OCI-M2 (cell line): Measurements from ENCODE around the gene C2CD5.
"Not testable (repeated sequence)": the region's sequence is repeated elsewhere in the genome, so short reads cannot be mapped to it uniquely, and the experiment has no call there.

ENCODE experiments used
- DNase-seq: peaks from one replicate; lab custom pipeline; 2025; ENCODE audit not compliant: unreplicated experiment; lab: John Stamatoyannopoulos, UW

C2CD5 gene

DNA sequence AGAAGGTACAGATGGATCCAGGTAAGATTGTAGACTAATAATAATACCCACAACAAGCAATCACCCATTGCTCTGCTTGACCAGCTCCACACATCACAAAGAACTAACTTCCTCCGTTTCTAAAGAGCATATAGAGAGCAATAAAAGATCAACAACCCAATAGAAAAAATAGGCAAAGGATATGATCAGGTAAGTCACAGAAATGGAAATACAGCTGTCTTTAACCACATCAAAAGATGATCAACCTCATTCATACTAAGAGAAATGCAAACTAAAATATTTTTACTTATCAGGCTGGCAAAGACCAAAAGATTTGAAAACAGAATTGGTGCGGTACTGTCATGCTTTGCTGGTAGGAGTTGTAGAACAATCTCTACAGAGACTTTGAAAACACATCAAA lies 8.9 kb downstream of the C2CD5 start:
- no peak for DNase-seq

DNA sequence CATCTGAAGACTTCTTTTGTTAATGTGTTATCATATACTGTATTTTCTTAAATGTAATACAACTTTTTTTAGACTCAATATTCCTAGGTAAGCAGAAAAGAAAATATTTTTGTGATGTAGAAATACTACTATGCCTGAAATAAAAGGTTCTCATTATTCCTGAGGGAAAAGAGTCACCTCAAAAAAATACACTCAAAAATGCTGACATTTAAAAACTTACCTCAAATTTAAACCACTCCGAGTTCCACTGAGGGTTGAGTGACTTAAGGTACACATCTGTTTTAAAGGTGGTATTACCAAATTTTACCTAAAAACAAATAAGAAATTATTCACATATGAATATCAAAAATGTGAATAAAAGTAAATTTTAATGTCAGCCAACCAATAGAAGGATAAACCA lies 9.3 kb downstream of the C2CD5 start:
- no peak for DNase-seq

DNA sequence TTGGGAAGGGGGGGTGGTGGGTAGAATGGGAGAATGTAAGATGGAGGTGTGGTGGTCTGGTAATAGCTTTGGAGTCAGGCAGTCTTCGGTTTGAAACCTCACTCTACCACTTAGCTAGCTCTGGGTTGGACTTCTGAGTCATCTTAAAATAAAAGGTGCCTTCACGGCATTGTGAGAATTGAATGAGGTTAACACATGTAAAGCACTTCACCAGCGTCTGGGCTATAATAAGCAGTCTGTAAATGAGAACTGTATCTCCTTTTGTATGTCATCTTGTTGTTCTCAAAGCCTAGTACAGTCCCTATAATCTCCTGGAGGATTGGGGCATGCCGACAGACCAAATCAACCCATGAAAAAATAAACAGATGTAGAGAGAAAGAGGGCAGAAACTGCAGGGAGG lies 11.2 kb downstream of the C2CD5 start:
- DNase-seq = no peak

DNA sequence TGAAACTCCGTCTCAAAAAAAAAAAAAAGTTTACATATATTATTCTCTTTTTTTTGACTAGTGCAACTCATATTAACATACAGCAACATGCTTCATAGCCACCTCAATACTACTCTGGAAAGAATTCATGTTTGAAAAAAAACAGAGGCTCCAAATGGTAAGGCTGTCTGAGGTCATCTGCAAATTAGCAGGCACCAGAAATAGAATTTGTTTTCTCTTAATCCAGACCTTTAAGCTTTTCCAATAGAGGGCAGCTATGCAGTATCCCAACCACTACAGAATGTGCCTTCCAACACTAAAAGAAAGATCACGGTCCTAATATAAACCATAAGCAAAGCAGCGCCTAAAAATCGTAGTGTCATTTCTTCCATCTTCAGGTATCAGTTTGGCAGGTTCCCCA lies 12.0 kb downstream of the C2CD5 start:
- DNase-seq = no peak

DNA sequence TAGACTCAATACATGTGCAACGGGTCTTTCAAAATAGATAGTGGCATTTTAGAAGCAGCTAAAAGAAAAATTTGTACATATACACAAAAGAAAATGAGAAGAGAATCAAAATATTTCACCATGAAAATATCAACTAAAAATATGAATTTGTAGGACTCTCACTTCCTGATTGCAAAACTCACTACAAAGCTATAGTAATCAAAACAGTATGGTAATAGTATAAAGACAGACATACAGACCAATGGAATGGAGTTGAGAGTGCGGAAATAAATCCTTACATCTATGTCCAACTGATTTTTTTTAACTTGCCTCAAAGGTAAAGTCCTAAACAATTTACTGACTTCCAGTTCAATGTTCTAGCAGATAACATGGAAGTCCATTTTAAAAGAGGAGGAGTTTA lies 13.1 kb downstream of the C2CD5 start:
- DNase-seq = no peak

DNA sequence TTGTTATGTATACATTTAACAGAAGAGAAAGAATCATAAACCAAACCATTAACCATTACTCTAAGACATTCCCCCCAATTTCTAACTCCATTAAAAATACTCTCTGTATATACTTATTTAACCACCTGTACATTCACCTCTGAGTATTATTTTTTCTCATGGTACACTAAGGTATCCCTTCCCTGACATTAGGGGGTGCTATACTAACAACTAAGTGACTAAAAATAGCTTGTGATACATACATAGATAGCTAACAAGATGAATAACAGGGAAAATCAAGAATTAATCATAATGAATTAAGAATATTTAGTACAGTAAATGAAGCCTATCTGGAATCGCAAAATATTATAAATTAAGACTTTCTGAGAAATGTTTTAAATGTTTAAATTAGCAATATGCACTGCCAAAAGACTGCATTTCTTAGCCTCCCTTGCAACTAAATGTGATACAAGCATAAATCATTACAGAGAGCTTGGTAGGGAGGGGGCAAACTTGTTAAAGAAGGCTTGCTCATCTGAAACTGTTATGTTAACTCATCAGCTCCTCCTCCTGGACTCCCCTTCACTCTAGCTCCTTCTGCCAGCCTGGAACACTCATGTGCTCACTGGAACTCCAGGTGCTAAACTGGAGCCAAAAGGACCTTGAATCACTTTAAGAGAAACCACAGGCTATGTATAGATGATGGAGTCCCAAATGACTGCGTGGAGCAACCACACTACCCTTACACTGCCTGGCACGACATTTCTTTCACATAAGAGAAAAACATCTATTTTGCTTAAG lies 14.9 kb downstream of the C2CD5 start:
- no peak for DNase-seq

DNA sequence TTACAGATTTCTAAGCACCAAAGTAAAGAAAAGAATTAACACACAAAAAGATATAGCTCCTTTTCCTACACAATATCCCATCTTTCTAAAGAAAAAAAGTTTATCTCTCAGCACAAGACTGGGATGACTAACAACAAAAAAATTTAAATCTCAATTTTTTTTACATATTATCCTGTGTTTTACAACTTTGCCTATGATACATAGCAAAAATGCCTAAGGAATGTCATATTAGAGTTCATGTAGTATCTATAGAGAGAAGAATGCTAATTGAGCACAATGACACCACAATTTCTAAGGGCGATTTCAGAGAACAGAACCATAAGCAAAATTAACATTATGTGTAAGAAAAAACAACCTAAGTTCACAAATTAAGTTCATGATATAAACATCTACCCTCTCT lies 16.3 kb downstream of the C2CD5 start:
- DNase-seq = no peak

DNA sequence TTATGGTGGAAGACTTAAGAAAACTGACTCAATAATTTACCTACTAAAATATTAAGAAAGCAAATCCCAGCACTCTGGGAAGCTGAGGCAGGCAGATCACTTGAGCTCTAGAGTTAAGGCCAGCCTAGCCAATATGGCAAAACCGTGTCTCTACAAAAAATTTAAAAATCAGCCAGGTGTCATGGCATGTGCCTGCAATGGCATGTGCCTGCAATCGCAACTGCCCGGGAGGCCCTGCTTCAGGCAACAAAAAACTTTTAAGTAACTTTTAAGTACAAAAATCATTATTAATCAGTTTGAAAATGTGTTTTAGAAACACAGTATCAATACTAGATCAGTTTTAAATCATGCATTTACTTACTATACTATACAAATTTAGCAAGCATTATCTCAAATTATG lies 17.5 kb downstream of the C2CD5 start:
- DNase-seq = no peak

DNA sequence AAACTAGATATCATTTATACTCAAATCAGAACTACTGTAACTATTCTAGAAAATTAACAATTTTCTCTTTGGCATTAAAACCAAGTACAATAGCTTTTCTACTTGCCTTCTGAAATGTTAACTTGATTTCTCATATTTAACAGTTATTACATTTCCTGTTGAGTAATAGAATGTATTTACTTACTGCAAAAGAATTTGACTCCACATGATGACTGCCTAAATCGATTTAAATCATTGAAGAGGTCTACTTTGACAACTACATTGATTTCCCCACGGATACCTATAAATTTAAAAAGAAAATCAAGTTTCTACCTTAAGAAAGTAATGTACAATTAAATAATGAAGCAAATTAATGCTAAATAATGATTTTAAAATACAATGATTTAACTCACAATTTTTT lies 18.9 kb downstream of the C2CD5 start:
- DNase-seq = no peak

DNA sequence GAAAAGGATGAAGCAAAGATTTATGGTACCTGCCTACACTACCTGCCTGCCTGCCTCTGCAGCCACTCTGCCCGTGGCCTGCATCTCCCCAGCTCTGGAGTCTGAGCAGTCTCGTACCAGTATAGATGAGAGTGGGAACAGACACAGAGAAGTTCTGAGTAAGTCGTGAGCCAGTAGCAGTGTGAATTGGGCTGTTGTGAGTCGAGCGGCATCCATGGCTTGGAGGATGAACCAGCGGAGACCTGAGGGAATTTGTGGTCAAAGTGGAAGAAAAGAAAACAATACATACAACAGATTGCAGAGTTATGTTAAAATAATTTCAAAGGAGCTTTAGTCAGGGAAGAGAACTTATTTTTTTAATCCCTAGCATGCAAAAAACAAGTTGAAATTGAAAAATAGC lies 25.3 kb downstream of the C2CD5 start:
- DNase-seq = no peak

DNA sequence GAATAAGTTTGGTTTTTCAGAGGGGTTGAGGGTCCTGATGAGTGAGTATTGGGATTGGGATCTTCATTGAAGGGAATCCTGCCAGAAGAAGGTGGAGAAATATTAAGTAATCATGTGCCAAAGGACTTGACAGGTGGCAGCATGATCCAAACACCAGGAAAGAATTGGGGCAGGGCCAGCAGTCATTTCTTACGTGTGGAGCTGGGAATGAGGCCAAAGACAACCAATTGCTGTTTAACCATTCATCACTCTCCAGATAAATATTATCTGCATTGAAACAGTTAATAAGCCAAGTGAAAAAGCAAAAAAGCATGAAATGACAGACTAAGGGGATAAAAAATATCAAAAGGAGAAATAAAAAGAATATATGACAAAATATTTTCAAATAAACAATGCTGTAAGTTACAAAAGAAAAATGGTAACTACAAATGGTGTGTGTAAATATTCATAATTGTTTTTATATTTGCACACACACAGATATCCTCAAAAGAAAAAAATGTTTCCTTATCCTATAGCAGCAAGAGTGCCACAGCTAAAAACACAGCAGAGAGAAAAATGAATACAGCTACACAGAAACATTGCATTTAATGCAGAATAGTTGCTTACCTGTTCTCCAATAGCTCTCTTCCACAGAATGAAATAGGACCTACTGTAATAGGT lies 26.2 kb downstream of the C2CD5 start:
- DNase-seq = no peak

DNA sequence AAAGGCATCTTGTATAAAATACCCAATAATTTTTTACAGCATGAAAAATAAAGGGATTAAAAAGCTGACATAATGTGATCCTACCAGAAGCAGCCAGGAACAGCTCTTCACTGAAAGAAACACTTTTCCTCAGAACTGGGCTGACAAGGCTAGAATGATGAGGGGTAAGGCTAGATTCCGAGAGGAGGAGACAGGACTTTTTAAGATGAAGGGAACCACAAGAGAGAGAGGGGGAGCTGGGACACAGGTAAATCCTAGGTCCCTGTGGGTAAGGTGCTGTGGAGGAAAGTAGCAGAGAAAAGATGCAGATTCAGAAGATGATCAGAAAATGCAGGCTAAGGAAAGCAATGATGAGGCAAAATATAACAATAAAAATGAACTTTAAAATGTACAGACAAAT lies 29.5 kb downstream of the C2CD5 start:
- no peak for DNase-seq

DNA sequence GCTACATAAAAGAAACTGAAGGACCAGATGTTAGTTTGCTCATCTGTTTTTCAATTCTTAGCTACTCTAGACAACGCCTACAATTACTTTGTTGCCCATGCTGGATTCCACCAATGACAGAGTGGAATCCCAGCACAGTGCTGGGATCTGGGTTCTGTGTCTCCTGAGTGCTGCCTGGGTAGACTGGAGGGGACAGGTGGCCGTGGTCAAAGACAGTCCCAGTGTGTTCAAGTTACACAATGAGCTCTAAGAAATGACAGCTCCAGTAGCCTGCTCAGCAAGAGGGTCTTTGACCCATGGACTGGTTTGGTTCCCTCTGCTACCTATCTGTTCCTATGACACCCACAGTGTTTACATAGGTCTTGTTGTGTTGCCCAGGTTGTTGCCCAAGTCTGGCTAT lies 38.5 kb downstream of the C2CD5 start:
- DNase-seq = no peak

DNA sequence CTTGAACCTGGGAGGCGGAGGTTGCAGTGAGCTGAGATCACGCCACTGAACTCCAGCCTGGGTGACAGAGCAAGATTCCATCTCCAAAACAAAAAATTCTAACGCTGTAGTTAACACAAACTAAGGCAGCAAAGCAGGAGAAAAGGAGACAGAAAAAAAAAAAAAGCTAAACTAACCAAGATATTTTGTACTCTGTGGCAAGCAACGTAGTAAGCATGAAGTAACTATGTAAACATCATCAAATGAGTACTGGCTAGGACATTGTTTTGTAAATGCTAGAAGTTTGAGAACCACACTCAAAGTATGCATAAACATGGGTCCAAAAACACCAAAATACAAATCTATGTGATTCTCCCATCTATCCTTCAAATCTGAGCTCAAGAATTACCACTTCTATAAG lies 44.2 kb downstream of the C2CD5 start:
- DNase-seq = no peak

DNA sequence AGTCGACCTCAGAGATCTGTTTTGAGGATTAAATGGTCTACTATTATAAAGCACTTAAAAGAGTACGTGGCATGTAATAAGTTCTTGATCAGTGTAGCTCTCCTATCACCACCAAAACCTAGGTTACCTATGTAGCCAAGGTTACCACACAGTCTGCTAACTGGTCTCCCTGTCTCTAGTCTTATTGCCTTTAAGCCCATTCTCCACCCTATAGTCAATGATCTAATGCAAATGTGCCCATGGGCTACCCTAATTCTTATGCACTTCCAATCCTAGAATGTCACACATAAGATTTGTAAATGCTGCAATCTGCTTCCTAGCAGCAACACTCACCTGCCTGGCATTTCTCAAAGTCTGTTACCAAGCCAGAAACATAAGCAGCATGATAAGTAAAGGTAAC lies 44.9 kb downstream of the C2CD5 start:
- DNase-seq = no peak

DNA sequence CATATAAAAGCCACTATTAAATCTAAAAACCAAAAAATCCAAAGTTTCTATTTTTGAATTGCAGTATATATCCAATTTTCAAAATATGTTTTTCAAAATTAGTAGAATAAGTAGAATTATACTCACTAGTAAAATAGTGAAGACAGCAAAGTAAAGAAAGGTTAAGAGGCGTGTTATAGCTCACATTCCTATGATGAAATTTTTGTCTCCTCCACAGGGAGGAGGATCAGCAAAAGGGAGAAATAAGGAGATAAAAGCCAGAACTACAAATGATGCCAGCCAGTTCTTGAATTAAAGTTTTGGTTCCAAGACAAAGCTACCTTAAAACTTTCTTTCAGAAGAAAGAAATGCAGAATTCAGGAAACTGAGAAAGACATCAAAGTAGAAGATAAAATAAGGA lies 50.0 kb downstream of the C2CD5 start:
- DNase-seq = no peak

DNA sequence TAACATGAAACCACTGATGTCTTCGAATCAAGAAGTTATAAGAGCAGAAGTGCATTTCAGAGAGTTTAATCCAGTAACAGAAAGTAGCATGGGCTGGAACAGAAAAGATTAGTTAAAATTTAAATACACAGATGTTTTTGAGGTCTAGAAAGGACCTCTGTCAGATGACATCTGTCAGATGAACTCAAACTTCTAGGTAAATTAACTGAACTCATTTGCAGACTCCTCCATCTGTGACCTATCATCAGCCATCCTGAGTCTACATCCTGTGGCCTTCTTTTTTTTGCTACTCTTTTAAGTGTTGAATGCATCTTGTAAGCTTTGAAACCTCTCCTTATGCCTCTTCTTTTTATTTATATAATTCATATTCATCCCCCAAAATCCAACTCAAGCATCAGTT lies 53.3 kb downstream of the C2CD5 start:
- DNase-seq = no peak

DNA sequence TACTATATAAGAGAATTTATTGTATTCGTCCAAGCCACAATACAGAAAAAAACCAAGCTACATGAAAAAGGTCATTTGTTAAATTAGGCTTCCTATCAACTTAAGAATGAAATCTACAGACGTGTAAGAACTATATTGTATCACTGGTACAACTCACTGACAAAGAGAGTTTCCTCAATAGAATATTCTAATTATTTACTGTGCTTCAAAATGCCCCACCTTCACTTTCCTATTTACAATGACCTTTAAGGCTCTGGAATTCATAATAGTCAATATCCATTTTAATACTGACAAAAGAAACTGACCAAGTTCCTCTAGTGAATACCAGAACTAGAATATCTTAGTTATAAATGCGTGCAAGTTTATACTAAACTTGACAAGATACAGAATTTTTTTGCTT lies 55.9 kb downstream of the C2CD5 start:
- no peak for DNase-seq

DNA sequence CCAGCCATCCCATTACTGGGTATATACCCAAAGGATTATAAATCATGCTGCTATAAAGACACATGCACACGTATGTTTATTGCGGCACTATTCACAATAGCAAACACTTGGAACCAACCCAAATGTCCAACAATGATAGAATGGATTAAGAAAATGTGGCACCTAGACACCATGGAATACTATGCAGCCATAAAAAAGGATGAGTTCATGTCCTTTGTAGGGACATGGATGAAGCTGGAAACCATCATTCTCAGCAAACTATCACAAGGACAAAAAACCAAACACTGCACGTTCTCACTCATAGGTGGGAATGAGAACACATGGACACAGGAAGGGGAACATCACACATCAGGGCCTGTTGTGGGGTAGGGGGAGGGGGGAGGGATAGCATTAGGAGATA lies 56.7 kb downstream of the C2CD5 start:
- DNase-seq = not testable (repeated sequence)

DNA sequence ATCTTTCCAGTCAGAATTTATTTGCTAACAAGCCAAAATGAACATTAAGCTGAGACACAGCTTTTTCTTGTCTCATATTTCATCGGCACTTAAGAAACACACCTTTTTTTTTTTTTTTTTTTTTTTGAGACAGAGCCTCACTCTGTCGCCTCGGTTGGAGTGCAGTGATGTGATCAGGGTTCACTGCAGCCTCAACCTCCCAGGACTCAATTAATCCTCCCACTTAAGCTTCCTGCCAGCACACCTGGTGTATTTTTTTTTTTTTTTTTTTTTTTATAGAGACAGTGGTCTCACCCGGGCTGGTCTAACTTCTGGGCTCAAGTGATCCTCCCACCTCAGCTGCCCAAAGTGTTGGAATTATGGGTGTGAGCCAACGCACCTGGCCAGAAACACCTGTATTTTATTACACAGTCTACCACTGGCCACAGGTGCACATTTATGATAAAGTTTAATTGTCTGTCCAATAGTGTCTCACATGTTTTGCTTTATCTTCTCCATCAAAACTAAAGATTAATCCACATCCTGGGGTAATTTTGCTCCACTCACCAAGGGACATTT lies 62.7 kb downstream of the C2CD5 start:
- DNase-seq = no peak

DNA sequence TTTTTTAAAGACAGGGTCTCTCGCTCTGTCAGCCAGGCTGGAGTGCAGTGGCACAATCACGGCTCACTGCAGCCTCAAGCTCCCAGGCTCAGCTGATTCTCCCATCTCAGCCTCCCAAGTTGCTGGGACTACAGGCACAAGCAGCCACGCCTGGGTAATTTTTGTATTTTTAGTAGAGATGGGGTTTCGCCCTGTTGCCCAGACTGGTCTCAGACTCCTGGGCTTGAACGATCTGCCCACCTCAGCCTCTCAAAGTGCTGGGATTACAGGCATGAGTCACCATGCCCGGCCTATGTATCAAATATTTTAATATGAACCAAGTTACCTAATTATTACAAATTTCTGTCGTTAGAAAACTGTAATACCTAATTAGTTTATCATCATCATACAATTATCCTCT lies 63.5 kb downstream of the C2CD5 start:
- DNase-seq = not testable (repeated sequence)

DNA sequence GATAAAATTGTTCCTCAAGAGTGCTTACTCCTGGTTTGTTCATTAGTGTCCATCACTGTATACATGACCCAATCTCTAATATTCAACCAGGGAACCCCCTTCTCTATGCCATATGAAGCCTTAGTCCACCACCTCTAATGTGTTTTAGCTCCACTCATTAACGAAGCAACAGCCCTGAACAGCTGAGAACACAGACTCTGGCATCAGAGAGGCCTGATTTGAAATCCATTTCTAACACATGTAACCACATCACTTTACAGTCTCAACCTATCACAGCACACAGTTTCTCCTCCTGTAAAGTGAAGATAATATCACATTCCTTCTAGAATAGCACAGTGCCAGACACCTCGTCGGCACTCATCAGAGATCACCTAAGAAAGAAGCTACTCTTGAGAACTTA lies 64.3 kb downstream of the C2CD5 start:
- DNase-seq = no peak

DNA sequence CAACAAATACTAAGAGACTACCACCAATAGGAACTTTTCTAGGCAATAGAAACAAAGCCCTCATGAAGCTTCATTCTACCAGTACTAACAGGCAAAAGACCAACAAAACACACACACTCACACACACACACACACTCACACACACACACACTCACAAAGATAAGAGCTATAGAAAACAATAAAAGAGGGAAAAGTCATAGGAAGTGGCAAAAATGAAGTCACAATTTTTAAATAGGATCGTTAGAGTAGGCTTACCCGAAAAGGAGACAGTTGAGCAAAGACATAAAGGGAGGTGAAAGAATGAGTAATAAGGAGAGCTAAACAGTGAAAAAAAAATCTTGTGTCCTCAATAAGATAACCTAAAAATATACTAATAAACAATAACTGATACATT lies 66.5 kb downstream of the C2CD5 start:
- DNase-seq = no peak
